CD4-positive, alpha-beta T cell treated with Interleukin-12 subunit alpha and Interleukin-12 subunit beta, for 1 hour (primary cell): Measurements from ENCODE around the gene RPS14.

ENCODE experiments used
- DNase-seq: peaks from one replicate; pipeline ENCODE4 v3.0.0-alpha.2; 2020

Gene RPS14

GRCh38 chr5:150412319-150413175 lies 37.0 kb downstream of the RPS14 start, which contains the start of gene CD74:
CD74 (minus strand) TSS chr5:150412910; CDS start chr5:150412749, 161 bp downstream.
- DNase-seq, result peak; percentile 97

- DNase-seq, result peak; percentile 77
Measured at GRCh38 chr5:150411245-150411979, 38.1 kb downstream of the RPS14 start.

GRCh38 chr5:150410524-150411244 lies 38.9 kb downstream of the RPS14 start:
- DNase-seq, result peak; percentile 71

GRCh38 chr5:150409638-150410523 lies 39.7 kb downstream of the RPS14 start:
- DNase-seq, result peak; percentile 69

- no peak for DNase-seq
Measured at GRCh38 chr5:150408231-150408943, 41.2 kb downstream of the RPS14 start.

GRCh38 chr5:150407096-150407720 lies 42.3 kb downstream of the RPS14 start:
- DNase-seq, result no peak

GRCh38 chr5:150406723-150407095 lies 42.8 kb downstream of the RPS14 start:
- DNase-seq, result no peak

GRCh38 chr5:150406103-150406722 lies 43.3 kb downstream of the RPS14 start:
- DNase-seq, result no peak

- no peak for DNase-seq
Measured at GRCh38 chr5:150404941-150405816, 44.4 kb downstream of the RPS14 start.

- DNase-seq, result no peak
Measured at GRCh38 chr5:150404535-150404934, 45.0 kb downstream of the RPS14 start.

GRCh38 chr5:150404121-150404520 lies 45.4 kb downstream of the RPS14 start:
- no peak for DNase-seq

GRCh38 chr5:150402901-150403342 lies 46.6 kb downstream of the RPS14 start:
- no peak for DNase-seq

- DNase-seq, result no peak
Measured at GRCh38 chr5:150402229-150402773, 47.2 kb downstream of the RPS14 start.

GRCh38 chr5:150401376-150402228 lies 47.9 kb downstream of the RPS14 start:
- no peak for DNase-seq

GRCh38 chr5:150401076-150401375 lies 48.5 kb downstream of the RPS14 start:
- DNase-seq, result no peak

- DNase-seq, result no peak
Measured at GRCh38 chr5:150400316-150401075, 49.0 kb downstream of the RPS14 start.

GRCh38 chr5:150399524-150400211 lies 49.9 kb downstream of the RPS14 start:
- DNase-seq, result peak; percentile 48
